HEK293 (cell line): ENCODE measurements around the gene TARBP1.
A peak's percentile ranks its signal among the peaks of the same experiment; 100 is the strongest.

Source experiments
- BCL11B ChIP-seq: fragments of 450-650 bp; formaldehyde crosslinking; IDR thresholded peaks from 2 replicates; pipeline ENCODE4 v1.5.1; 2016; ENCODE audit warnings: low read depth, missing biosample characterization, missing genetic modification characterization
- ELK4 ChIP-seq: IDR thresholded peaks from 2 replicates; pipeline ENCODE4 v1.6.1; 2011; ENCODE audit warnings: mild to moderate bottlenecking, low read depth, low read length, borderline replicate concordance
- KLF8 ChIP-seq: fragments of 450-650 bp; formaldehyde crosslinking; IDR thresholded peaks from 2 replicates; pipeline ENCODE4 v1.5.1; 2016; ENCODE audit warnings: missing biosample characterization, missing genetic modification characterization
- KLF9 ChIP-seq: fragments of 450-650 bp; formaldehyde crosslinking; IDR thresholded peaks from 2 replicates; pipeline ENCODE4 v1.5.1; 2016; ENCODE audit warnings: missing biosample characterization, missing genetic modification characterization, low read depth
- PRDM2 ChIP-seq: fragments of 450-650 bp; formaldehyde crosslinking; IDR thresholded peaks from 2 replicates; pipeline ENCODE4 v1.5.1; 2016; ENCODE audit warnings: missing biosample characterization, missing genetic modification characterization, borderline replicate concordance
- SCRT1 ChIP-seq: fragments of 450-650 bp; formaldehyde crosslinking; IDR thresholded peaks from 2 replicates; pipeline ENCODE4 v1.5.1; 2016; ENCODE audit warnings: missing biosample characterization, missing genetic modification characterization, borderline replicate concordance
- ZNF133 ChIP-seq: fragments of 450-650 bp; formaldehyde crosslinking; IDR thresholded peaks from 2 replicates; pipeline ENCODE4 v1.5.1; 2016; ENCODE audit warnings: missing biosample characterization, missing genetic modification characterization
- ZNF138 ChIP-seq: fragments of 450-650 bp; formaldehyde crosslinking; IDR thresholded peaks from 2 replicates; pipeline ENCODE4 v1.5.1; 2016; ENCODE audit warnings: missing biosample characterization, missing genetic modification characterization, borderline replicate concordance
- ZNF155 ChIP-seq: fragments of 450-650 bp; formaldehyde crosslinking; IDR thresholded peaks from 2 replicates; pipeline ENCODE4 v1.5.1; 2016; ENCODE audit warnings: missing biosample characterization, missing genetic modification characterization
- ZNF157 ChIP-seq: fragments of 450-650 bp; formaldehyde crosslinking; IDR thresholded peaks from 2 replicates; pipeline ENCODE4 v1.5.1; 2016; ENCODE audit warnings: missing biosample characterization, missing genetic modification characterization
- ZNF202 ChIP-seq: fragments of 450-650 bp; formaldehyde crosslinking; IDR thresholded peaks from 2 replicates; pipeline ENCODE4 v1.5.1; 2016; ENCODE audit warnings: missing biosample characterization, missing genetic modification characterization, borderline replicate concordance
- ZNF311 ChIP-seq: fragments of 450-650 bp; formaldehyde crosslinking; IDR thresholded peaks from 2 replicates; pipeline ENCODE4 v1.5.1; 2017; ENCODE audit warnings: missing biosample characterization, missing genetic modification characterization, borderline replicate concordance
- ZNF514 ChIP-seq: fragments of 450-650 bp; formaldehyde crosslinking; IDR thresholded peaks from 2 replicates; pipeline ENCODE4 v1.5.1; 2016; ENCODE audit warnings: missing biosample characterization, missing genetic modification characterization
- ZNF521 ChIP-seq: fragments of 450-650 bp; formaldehyde crosslinking; IDR thresholded peaks from 2 replicates; pipeline ENCODE4 v1.5.1; 2017; ENCODE audit warnings: missing biosample characterization, mild to moderate bottlenecking, missing genetic modification characterization
- ZNF558 ChIP-seq: fragments of 450-650 bp; formaldehyde crosslinking; IDR thresholded peaks from 2 replicates; pipeline ENCODE4 v1.5.1; 2016; ENCODE audit warnings: missing biosample characterization, missing genetic modification characterization
- ZNF561 ChIP-seq: fragments of 450-650 bp; IDR thresholded peaks from 2 replicates; pipeline ENCODE4 v1.5.1; 2018; ENCODE audit warnings: missing biosample characterization, missing genetic modification characterization, borderline replicate concordance
- ZNF610 ChIP-seq: fragments of 450-650 bp; formaldehyde crosslinking; IDR thresholded peaks from 2 replicates; pipeline ENCODE4 v1.5.1; 2016; ENCODE audit warnings: missing biosample characterization, missing genetic modification characterization, borderline replicate concordance
- ZNF707 ChIP-seq: fragments of 450-650 bp; formaldehyde crosslinking; IDR thresholded peaks from 2 replicates; pipeline ENCODE4 v1.5.1; 2016; ENCODE audit warnings: missing biosample characterization, missing genetic modification characterization
- ZNF792 ChIP-seq: fragments of 450-650 bp; formaldehyde crosslinking; IDR thresholded peaks from 2 replicates; pipeline ENCODE4 v1.5.1; 2016; ENCODE audit warnings: missing biosample characterization, missing genetic modification characterization
- TF ChIP-seq, protein P1 (sequence below): fragments of 450-650 bp; IDR thresholded peaks from 2 replicates; pipeline ENCODE4 v1.5.1; 2018; ENCODE audit warnings: missing biosample characterization, missing genetic modification characterization
- TF ChIP-seq, protein P2 (sequence below): fragments of 450-650 bp; formaldehyde crosslinking; conservative IDR thresholded peaks from 2 replicates; pipeline ENCODE4 v1.5.1; 2016; ENCODE audit warnings: low read depth, missing biosample characterization, missing genetic modification characterization
- TF ChIP-seq, protein P3 (sequence below): fragments of 450-650 bp; formaldehyde crosslinking; IDR thresholded peaks from 2 replicates; pipeline ENCODE4 v1.5.1; 2017; ENCODE audit warnings: missing biosample characterization, missing genetic modification characterization
- TF ChIP-seq, protein P4 (sequence below): fragments of 450-650 bp; formaldehyde crosslinking; IDR thresholded peaks from 2 replicates; pipeline ENCODE4 v1.5.1; 2016; ENCODE audit warnings: missing biosample characterization, missing genetic modification characterization

TARBP1 gene

DNA sequence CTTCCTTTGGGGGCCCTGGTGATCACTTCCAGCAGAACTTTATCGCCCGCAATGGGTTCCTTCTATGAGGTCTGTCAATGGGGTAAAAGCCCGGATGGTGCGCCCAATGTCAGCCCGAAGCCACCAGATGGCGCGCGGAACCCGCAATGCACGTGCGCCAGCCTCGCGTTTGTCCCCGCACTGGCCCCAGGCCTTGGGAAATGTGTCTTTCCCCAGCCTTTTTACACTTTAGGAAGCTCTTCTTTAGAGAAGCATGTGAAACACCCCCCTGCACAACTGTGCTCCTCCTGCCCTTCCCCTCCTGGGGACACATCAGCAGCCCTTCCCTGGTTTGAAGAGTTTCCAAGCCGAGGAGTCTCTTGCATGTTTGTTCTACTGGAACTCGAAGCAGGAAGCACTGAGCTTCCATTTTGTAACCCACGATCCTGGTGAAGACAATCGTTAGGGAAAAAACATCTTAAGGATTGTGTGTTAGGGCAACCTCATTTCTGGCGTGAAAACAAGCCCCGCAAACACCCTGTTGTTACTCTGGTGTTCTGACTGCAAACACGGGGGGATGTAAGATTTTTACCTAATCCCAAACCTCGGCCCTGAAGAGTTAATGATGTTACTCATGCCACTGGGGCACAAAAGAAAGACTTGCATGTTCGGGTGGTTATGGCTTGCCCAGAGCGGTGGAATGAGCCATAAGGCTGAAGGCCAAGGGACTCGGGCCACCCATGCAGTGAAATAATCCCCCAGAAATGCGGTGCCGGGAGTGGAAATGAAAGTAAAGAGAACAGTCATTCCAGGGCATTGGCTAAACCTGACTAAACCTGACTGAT lies 20.4 kb upstream of the TARBP1 start (continued):
- TF ChIP-seq PRDM2 (tag by site-specific recombination) (no peak), ZNF155 (tag by site-specific recombination) (no peak), ZNF521 (tag by site-specific recombination) (no peak), ZNF514 (tag by site-specific recombination) (no peak), ZNF610 (tag by site-specific recombination) (no peak; the same call in 1 of the 2 replicates), SCRT1 (tag by site-specific recombination) (no peak), ZNF133 (no peak), BCL11B (tag by site-specific recombination) (no peak), ZNF157 (tag by site-specific recombination) (no peak), ZNF138 (tag by site-specific recombination) (no peak), ZNF561 (tag by site-specific recombination) (peak; percentile 86; the same call in 1 of the 2 replicates), KLF8 (tag by site-specific recombination) (0 out of 2 replicates have a peak, but pooled peaks have one; percentile 28), ZNF558 (tag by site-specific recombination) (no peak), ZNF202 (tag by site-specific recombination) (no peak), ZNF792 (tag by site-specific recombination) (no peak), ELK4 (no peak), ZNF311 (tag by site-specific recombination) (no peak), ZNF707 (tag by site-specific recombination) (no peak), KLF9 (tag by site-specific recombination) (no peak)
- TF ChIP-seq, protein P1, sequence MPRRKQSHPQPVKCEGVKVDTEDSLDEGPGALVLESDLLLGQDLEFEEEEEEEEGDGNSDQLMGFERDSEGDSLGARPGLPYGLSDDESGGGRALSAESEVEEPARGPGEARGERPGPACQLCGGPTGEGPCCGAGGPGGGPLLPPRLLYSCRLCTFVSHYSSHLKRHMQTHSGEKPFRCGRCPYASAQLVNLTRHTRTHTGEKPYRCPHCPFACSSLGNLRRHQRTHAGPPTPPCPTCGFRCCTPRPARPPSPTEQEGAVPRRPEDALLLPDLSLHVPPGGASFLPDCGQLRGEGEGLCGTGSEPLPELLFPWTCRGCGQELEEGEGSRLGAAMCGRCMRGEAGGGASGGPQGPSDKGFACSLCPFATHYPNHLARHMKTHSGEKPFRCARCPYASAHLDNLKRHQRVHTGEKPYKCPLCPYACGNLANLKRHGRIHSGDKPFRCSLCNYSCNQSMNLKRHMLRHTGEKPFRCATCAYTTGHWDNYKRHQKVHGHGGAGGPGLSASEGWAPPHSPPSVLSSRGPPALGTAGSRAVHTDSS = no peak; the same call in 1 of the 2 replicates
- TF ChIP-seq, protein P2, sequence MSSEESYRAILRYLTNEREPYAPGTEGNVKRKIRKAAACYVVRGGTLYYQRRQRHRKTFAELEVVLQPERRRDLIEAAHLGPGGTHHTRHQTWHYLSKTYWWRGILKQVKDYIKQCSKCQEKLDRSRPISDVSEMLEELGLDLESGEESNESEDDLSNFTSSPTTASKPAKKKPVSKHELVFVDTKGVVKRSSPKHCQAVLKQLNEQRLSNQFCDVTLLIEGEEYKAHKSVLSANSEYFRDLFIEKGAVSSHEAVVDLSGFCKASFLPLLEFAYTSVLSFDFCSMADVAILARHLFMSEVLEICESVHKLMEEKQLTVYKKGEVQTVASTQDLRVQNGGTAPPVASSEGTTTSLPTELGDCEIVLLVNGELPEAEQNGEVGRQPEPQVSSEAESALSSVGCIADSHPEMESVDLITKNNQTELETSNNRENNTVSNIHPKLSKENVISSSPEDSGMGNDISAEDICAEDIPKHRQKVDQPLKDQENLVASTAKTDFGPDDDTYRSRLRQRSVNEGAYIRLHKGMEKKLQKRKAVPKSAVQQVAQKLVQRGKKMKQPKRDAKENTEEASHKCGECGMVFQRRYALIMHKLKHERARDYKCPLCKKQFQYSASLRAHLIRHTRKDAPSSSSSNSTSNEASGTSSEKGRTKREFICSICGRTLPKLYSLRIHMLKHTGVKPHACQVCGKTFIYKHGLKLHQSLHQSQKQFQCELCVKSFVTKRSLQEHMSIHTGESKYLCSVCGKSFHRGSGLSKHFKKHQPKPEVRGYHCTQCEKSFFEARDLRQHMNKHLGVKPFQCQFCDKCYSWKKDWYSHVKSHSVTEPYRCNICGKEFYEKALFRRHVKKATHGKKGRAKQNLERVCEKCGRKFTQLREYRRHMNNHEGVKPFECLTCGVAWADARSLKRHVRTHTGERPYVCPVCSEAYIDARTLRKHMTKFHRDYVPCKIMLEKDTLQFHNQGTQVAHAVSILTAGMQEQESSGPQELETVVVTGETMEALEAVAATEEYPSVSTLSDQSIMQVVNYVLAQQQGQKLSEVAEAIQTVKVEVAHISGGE (tag by site-specific recombination) = peak; percentile 43
- TF ChIP-seq, protein P3, sequence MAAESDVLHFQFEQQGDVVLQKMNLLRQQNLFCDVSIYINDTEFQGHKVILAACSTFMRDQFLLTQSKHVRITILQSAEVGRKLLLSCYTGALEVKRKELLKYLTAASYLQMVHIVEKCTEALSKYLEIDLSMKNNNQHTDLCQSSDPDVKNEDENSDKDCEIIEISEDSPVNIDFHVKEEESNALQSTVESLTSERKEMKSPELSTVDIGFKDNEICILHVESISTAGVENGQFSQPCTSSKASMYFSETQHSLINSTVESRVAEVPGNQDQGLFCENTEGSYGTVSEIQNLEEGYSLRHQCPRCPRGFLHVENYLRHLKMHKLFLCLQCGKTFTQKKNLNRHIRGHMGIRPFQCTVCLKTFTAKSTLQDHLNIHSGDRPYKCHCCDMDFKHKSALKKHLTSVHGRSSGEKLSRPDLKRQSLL (tag by site-specific recombination) = no peak
- TF ChIP-seq, protein P4, sequence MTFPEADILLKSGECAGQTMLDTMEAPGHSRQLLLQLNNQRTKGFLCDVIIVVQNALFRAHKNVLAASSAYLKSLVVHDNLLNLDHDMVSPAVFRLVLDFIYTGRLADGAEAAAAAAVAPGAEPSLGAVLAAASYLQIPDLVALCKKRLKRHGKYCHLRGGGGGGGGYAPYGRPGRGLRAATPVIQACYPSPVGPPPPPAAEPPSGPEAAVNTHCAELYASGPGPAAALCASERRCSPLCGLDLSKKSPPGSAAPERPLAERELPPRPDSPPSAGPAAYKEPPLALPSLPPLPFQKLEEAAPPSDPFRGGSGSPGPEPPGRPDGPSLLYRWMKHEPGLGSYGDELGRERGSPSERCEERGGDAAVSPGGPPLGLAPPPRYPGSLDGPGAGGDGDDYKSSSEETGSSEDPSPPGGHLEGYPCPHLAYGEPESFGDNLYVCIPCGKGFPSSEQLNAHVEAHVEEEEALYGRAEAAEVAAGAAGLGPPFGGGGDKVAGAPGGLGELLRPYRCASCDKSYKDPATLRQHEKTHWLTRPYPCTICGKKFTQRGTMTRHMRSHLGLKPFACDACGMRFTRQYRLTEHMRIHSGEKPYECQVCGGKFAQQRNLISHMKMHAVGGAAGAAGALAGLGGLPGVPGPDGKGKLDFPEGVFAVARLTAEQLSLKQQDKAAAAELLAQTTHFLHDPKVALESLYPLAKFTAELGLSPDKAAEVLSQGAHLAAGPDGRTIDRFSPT (tag by site-specific recombination) = no peak
